Measurements from ENCODE around the gene RUNX3. TPM values are rescaled to one million over a fixed set of nuclear protein-coding genes. Genes with fewer than 3 reads are reported as not detected.

Gene RUNX3
- total and polyA plus RNA-seq, 2 of the 8 experiments (the other 6 are each of a cell fraction or from before 2014, with no cell fraction given) = 0.62 to 0.82 TPM

DNA sequence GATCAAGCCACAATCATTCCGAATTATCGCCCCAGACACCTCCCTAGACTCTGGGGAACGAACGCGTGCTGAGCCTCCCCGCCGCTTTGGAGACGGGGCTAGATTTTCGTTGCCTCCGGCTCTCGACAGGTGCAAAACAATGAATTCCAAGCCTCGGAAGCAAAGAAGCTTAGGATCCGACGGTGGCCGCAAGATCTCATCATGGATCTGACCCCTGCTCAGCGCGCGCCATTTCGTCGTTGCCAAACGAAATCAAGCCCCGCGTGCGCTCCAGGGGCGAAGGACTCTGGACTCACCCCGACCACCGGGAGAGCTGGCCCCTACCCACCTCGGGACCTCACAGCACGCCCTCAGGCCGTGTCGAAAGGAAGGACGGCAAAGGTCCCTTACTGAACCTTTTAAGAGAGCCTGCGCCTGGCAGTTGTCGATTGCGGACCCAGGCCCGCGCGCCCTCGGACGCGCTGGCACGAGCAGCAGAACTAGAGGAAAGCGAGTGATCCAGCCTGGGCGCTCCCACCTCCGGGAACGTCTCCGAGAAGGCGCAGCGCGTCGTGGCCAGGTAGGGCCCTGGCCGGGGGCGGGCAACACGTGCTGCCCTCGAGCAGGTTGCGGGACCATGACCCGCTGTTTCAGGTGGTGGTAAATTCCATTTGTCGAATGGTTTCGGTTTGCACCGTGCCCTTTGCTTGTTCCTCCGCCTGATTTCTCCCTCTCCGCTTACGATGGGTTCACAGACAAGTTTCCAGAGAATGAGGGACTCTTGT, 1.6 kb upstream of the RUNX3 start (continued):
- TF ChIP-seq EGR1 (IDR thresholded peaks at IDR 0.05; ENCODE audit: borderline replicate concordance, low read depth, low read length) (0 out of 2 replicates have a peak, but pooled peaks have one; percentile 16), YY1 (IDR thresholded peaks at IDR 0.05; ENCODE audit: low read depth, low read length) (no peak), TAF1 (IDR thresholded peaks at IDR 0.05; ENCODE audit: low read depth, low read length) (0 out of 2 replicates have a peak, but pooled peaks have one; percentile 24), HDAC2 (IDR thresholded peaks at IDR 0.05; ENCODE audit: borderline replicate concordance in 1 of 2, low read depth in 2 of 2, low read length in 2 of 2) (no peak), SAP30 (IDR thresholded peaks at IDR 0.05; ENCODE audit: insufficient read depth, insufficient replicate concordance, low read length) (no peak), RBBP5 (IDR thresholded peaks at IDR 0.05; ENCODE audit: borderline replicate concordance, low read depth, low read length) (0 out of 2 replicates have a peak, but pooled peaks have one; percentile 15), SUZ12 (IDR thresholded peaks at IDR 0.05; ENCODE audit: low read length) (peak; percentile 95), SIRT6 (IDR thresholded peaks at IDR 0.05; ENCODE audit: low read length) (no peak), GTF2F1 (IDR thresholded peaks at IDR 0.05; ENCODE audit: borderline replicate concordance, low read depth, low read length) (no peak)
- TF ChIP-seq, protein P1, sequence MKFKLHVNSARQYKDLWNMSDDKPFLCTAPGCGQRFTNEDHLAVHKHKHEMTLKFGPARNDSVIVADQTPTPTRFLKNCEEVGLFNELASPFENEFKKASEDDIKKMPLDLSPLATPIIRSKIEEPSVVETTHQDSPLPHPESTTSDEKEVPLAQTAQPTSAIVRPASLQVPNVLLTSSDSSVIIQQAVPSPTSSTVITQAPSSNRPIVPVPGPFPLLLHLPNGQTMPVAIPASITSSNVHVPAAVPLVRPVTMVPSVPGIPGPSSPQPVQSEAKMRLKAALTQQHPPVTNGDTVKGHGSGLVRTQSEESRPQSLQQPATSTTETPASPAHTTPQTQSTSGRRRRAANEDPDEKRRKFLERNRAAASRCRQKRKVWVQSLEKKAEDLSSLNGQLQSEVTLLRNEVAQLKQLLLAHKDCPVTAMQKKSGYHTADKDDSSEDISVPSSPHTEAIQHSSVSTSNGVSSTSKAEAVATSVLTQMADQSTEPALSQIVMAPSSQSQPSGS (IDR thresholded peaks at IDR 0.05; ENCODE audit: low read length) = no peak

Data from H1 (cell line).